22Rv1 (cell line): ENCODE measurements around the gene ATRNL1.

Experiments
- H3K27ac ChIP-seq: fragments of 450-650 bp; 2 replicates; pipeline ENCODE4 v1.5.1; 2017
- CTCF ChIP-seq: fragments of 450-650 bp; IDR thresholded peaks from 2 replicates; pipeline ENCODE4 v1.5.1; 2017; ENCODE audit warnings: mild to moderate bottlenecking
- ZFX ChIP-seq: fragments of 450-650 bp; IDR thresholded peaks from 2 replicates; pipeline ENCODE4 v1.6.1; 2017; ENCODE audit warnings: antibody characterized with exemption, borderline replicate concordance

Gene ATRNL1

GRCh38 chr10:115976342-115976741 is 883.2 kb downstream of the ATRNL1 start:
- TF ChIP-seq ZFX (no peak), CTCF (no peak)
- H3K27ac ChIP-seq = no peak overlapping the region

- H3K27ac ChIP-seq = no peak overlapping the region
- TF ChIP-seq CTCF = no peak
- TF ChIP-seq ZFX = no peak
Measured at GRCh38 chr10:115977855-115978254, 884.7 kb downstream of the ATRNL1 start.

- no peak overlapping the region for H3K27ac ChIP-seq
- TF ChIP-seq CTCF = no peak
- no peak for TF ChIP-seq ZFX
Measured at GRCh38 chr10:115979576-115979975, 886.4 kb downstream of the ATRNL1 start.

GRCh38 chr10:115980470-115980869 is 887.3 kb downstream of the ATRNL1 start:
- no peak overlapping the region for H3K27ac ChIP-seq
- TF ChIP-seq CTCF = no peak
- no peak for TF ChIP-seq ZFX

GRCh38 chr10:115981081-115981480 is 887.9 kb downstream of the ATRNL1 start:
- no peak for TF ChIP-seq CTCF
- no peak for TF ChIP-seq ZFX
- H3K27ac ChIP-seq = no peak overlapping the region

- TF ChIP-seq CTCF (no peak), ZFX (no peak)
Measured at GRCh38 chr10:115982076-115982475, 888.9 kb downstream of the ATRNL1 start.

GRCh38 chr10:115982526-115982925 is 889.4 kb downstream of the ATRNL1 start:
- TF ChIP-seq CTCF (no peak), ZFX (no peak)
- no peak overlapping the region for H3K27ac ChIP-seq

More at GRCh38 chr10:115982076-115982475, 888.9 kb downstream of the ATRNL1 start:
- H3K27ac ChIP-seq = no peak overlapping the region
